CD4-positive, alpha-beta T cell treated with Interferon gamma for 1 hour (primary cell): ENCODE results near the gene ATP6V0C.
A peak's percentile ranks its signal among the peaks of the same experiment; 100 is the strongest.

Experiments
- DNase-seq: peaks from one replicate; pipeline ENCODE4 v3.0.0-alpha.2; 2020

The ATP6V0C gene

GRCh38 chr16:2493605-2494004 lies 20.1 kb upstream of the ATP6V0C start:
- no peak for DNase-seq

- DNase-seq: no peak
Observed at GRCh38 chr16:2494616-2495015, 19.1 kb upstream of the ATP6V0C start.

GRCh38 chr16:2495041-2495440 lies 18.7 kb upstream of the ATP6V0C start:
- DNase-seq: no peak

GRCh38 chr16:2496223-2497115 lies 17.3 kb upstream of the ATP6V0C start:
- DNase-seq: no peak

- no peak for DNase-seq
Observed at GRCh38 chr16:2497116-2497630, 16.6 kb upstream of the ATP6V0C start.

GRCh38 chr16:2497695-2498484 lies 15.9 kb upstream of the ATP6V0C start:
- DNase-seq: no peak

- no peak for DNase-seq
Observed at GRCh38 chr16:2498531-2499253, 15.1 kb upstream of the ATP6V0C start.

- no peak for DNase-seq
Observed at GRCh38 chr16:2499454-2499853, 14.3 kb upstream of the ATP6V0C start.

- no peak for DNase-seq
Observed at GRCh38 chr16:2499890-2500429, 13.8 kb upstream of the ATP6V0C start.

- no peak for DNase-seq
Observed at GRCh38 chr16:2500430-2500917, 13.3 kb upstream of the ATP6V0C start.

GRCh38 chr16:2500918-2501750 lies 12.6 kb upstream of the ATP6V0C start:
- peak; percentile 74 for DNase-seq

GRCh38 chr16:2501946-2502895 lies 11.5 kb upstream of the ATP6V0C start:
- no peak for DNase-seq

GRCh38 chr16:2505695-2506094 lies 8.1 kb upstream of the ATP6V0C start:
- DNase-seq: no peak

- peak; percentile 66 for DNase-seq
Observed at GRCh38 chr16:2507052-2507659, 6.6 kb upstream of the ATP6V0C start.

- peak; percentile 55 for DNase-seq
Observed at GRCh38 chr16:2507665-2508064, 6.1 kb upstream of the ATP6V0C start.

GRCh38 chr16:2508722-2509400 lies 4.9 kb upstream of the ATP6V0C start:
- no peak for DNase-seq

- DNase-seq: no peak
Observed at GRCh38 chr16:2511128-2511800, 2.5 kb upstream of the ATP6V0C start.

- no peak for DNase-seq
Observed at GRCh38 chr16:2511996-2512734, 1.6 kb upstream of the ATP6V0C start.
